Adrenal gland (tissue), 5 donors: ENCODE measurements around the gene EHD4.

Experiments
- POLR2A ChIP-seq, 2 donors: fragments of 450-650 bp; IDR thresholded peaks; one replicate each; pipeline ENCODE4 v1.6.1; 2017; ENCODE audit warnings: antibody characterized with exemption in 2 of 2, mild to moderate bottlenecking in 2 of 2, moderate library complexity in 1 of 2
- TF ChIP-seq, protein P1 (sequence below), 6 experiments: fragments of 450-650 bp in 4 of 6; fragments of 200-600 bp in 2 of 6; sonication (generic) in 1 of 6; IDR thresholded peaks; 1 replicate in 5 of 6; 2 replicates in 1 of 6; pipeline versions ENCODE4 v1.5.1 to v1.8.0; 2016 to 2021; ENCODE audit warnings: antibody characterized with exemption in 6 of 6, mild to moderate bottlenecking in 2 of 6, moderate library complexity in 1 of 6
- donor health status: DM: no; HTN: no; CAD: no.

GRCh38 chr15:41848631-41849030, 123.7 kb downstream of the EHD4 start:
- TF ChIP-seq, protein P1, sequence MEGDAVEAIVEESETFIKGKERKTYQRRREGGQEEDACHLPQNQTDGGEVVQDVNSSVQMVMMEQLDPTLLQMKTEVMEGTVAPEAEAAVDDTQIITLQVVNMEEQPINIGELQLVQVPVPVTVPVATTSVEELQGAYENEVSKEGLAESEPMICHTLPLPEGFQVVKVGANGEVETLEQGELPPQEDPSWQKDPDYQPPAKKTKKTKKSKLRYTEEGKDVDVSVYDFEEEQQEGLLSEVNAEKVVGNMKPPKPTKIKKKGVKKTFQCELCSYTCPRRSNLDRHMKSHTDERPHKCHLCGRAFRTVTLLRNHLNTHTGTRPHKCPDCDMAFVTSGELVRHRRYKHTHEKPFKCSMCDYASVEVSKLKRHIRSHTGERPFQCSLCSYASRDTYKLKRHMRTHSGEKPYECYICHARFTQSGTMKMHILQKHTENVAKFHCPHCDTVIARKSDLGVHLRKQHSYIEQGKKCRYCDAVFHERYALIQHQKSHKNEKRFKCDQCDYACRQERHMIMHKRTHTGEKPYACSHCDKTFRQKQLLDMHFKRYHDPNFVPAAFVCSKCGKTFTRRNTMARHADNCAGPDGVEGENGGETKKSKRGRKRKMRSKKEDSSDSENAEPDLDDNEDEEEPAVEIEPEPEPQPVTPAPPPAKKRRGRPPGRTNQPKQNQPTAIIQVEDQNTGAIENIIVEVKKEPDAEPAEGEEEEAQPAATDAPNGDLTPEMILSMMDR (IDR thresholded peaks at IDR 0.05), result no peak
- TF ChIP-seq POLR2A (IDR thresholded peaks at IDR 0.05), result no peak
